HG02798 (cell line): ENCODE data around the gene ERLIN1.
"Not testable (repeated sequence)": the region's sequence is repeated elsewhere in the genome, so short reads cannot be mapped to it uniquely, and the experiment has no call there.

Experiments used
- ATAC-seq: cut with Tn5 transposase; IDR thresholded peaks from one replicate; pipeline ENCODE4 v1.9.1; 2021; ENCODE audit warnings: mild to moderate bottlenecking; ENCODE audit not compliant: unreplicated experiment, poor library complexity

ERLIN1 gene

GRCh38 chr10:100141446-100142087, 44.3 kb downstream of the ERLIN1 start:
- no peak for ATAC-seq

- ATAC-seq, result no peak
Measured at GRCh38 chr10:100140070-100140469, 45.8 kb downstream of the ERLIN1 start.

- no peak for ATAC-seq
Measured at GRCh38 chr10:100138921-100139496, 46.8 kb downstream of the ERLIN1 start.

GRCh38 chr10:100135486-100135885, 50.3 kb downstream of the ERLIN1 start:
- ATAC-seq, result no peak

- no peak for ATAC-seq
Measured at GRCh38 chr10:100133801-100134200, 52.0 kb downstream of the ERLIN1 start.

- ATAC-seq, result no peak
Measured at GRCh38 chr10:100132427-100132826, 53.4 kb downstream of the ERLIN1 start.

GRCh38 chr10:100131571-100131970, 54.3 kb downstream of the ERLIN1 start:
- ATAC-seq, result no peak

GRCh38 chr10:100130831-100131230, 55.0 kb downstream of the ERLIN1 start:
- no peak for ATAC-seq

GRCh38 chr10:100129424-100129823, 56.4 kb downstream of the ERLIN1 start:
- ATAC-seq, result no peak

- no peak for ATAC-seq
Measured at GRCh38 chr10:100128951-100129350, 56.9 kb downstream of the ERLIN1 start.

GRCh38 chr10:100125335-100125734, 60.5 kb downstream of the ERLIN1 start:
- ATAC-seq, result not testable (repeated sequence)

- ATAC-seq, result no peak
Measured at GRCh38 chr10:100124097-100124496, 61.7 kb downstream of the ERLIN1 start.

GRCh38 chr10:100122780-100123179, 63.0 kb downstream of the ERLIN1 start:
- no peak for ATAC-seq

GRCh38 chr10:100120550-100120949, 65.3 kb downstream of the ERLIN1 start:
- no peak for ATAC-seq

- ATAC-seq, result no peak
Measured at GRCh38 chr10:100119726-100120125, 66.1 kb downstream of the ERLIN1 start.

GRCh38 chr10:100114976-100115770, 70.7 kb downstream of the ERLIN1 start:
- ATAC-seq, result no peak

GRCh38 chr10:100114460-100114859, 71.4 kb downstream of the ERLIN1 start:
- ATAC-seq, result no peak

GRCh38 chr10:100109670-100110069, 76.2 kb downstream of the ERLIN1 start:
- ATAC-seq, result no peak

- ATAC-seq, result no peak
Measured at GRCh38 chr10:100106865-100107264, 79.0 kb downstream of the ERLIN1 start.

GRCh38 chr10:100104300-100104699, 81.5 kb downstream of the ERLIN1 start:
- no peak for ATAC-seq

GRCh38 chr10:100103581-100103980, 82.2 kb downstream of the ERLIN1 start:
- ATAC-seq, result no peak
